ENCODE measurements around the gene HOMER3.

DNA sequence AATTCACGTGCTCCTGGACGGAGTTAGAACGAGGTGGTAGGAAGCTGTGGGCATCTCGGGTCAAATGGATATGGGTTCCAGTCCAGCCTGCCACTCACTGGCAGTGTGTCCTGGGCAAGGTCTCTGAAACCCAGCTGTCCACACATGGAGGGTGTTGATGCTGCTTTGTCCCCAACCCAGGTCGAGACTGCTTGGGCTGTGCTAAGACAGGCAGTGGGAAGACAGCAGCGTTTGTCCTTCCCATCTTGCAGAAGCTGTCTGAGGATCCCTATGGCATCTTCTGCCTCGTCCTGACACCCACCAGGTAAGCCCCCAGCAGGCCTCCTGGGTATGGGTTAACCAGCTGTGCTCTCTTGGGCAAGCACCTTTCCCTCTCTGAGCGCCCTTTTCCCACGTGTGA is 20.6 kb downstream of the HOMER3 start:
- TF ChIP-seq TOE1 (CRISPR knock-in tag; IDR thresholded peaks at IDR 0.05) (no peak), ZNF296 (CRISPR knock-in tag; conservative IDR thresholded peaks at IDR 0.05) (no peak), SMC3 (IDR thresholded peaks at IDR 0.05; ENCODE audit: low read length) (no peak), PCBP2 (optimal IDR thresholded peaks at IDR 0.05; ENCODE audit: low read depth, low read length, poor library complexity, severe bottlenecking) (no peak), ZNF318 (CRISPR knock-in tag; IDR thresholded peaks at IDR 0.05) (no peak), RFX5 (IDR thresholded peaks at IDR 0.05; ENCODE audit: low read depth, low read length) (no peak), CTCF (CRISPR knock-in tag; IDR thresholded peaks at IDR 0.05) (no peak), RAD21 (CRISPR knock-in tag; IDR thresholded peaks at IDR 0.05) (no peak), ZBTB3 (CRISPR knock-in tag; IDR thresholded peaks at IDR 0.05; ENCODE audit: borderline replicate concordance, low read depth) (no peak), MATR3 (CRISPR knock-in tag; IDR thresholded peaks at IDR 0.05) (no peak)
